Left kidney (tissue), 2 donors: Measurements from ENCODE around the gene HES4. TPM values are rescaled to one million over a fixed set of nuclear protein-coding genes. Genes with fewer than 3 reads are reported as not detected.
"Not testable (repeated sequence)": the region's sequence is repeated elsewhere in the genome, so short reads cannot be mapped to it uniquely, and the experiment has no call there.

ENCODE experiments used
- DNase-seq: peaks from one replicate; pipeline ENCODE4 v3.0.0-alpha.2; 2013
- polyA plus RNA-seq: library from polyadenylated mRNA; unstranded; fragments of 120-200 nt; gene quantifications from one replicate; pipeline ENCODE4 v1.2.1, GENCODE V29; 2013; ENCODE audit not compliant: insufficient read length

The HES4 gene
- polyA plus RNA-seq, 1 donor: 13.8 TPM

DNA sequence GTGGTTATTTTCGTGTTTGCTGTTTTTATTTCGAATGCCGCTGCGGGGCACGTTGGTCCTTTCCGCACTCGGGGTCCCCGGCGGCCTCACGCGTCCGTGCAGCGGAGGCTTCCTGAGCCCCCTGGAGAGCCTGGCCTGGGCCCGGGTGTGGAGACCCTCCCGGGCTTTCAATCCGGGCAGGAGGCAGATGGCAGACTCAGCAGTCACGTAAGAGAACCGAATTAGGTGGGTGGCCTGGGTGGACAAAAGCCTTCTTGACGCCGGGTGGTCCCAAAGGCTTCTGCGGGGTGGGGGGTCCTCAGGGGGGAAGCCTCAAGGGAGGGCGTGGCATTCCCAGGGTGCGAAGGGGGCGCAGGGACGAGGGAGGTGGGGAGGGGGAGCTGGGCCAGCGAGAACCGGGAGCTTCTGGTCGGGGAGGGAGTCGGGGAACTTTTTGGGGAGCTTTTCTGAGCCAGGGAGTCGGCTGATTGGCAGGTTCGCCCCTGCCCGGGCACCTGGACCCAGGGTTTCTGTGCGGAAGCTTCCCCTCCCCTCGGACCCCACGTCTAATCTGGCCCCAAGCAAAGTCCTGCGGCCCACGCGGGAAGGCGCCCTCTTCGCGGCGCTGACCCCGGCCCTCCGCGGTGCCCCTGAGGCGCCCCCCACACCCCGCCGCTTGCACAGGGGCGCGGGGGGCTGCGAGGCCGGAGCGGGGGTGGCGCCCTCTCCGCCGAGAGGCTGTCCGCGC lies 1.3 kb upstream of the HES4 start:
- DNase-seq: no peak

- no peak for DNase-seq
Observed at GRCh38 chr1:1000357-1001056, 610 bp upstream of the HES4 start.

GRCh38 chr1:998995-999724 lies 737 bp downstream of the HES4 start:
- DNase-seq: no peak

- DNase-seq: no peak
Observed at GRCh38 chr1:998745-998994, 1.2 kb downstream of the HES4 start.

DNA sequence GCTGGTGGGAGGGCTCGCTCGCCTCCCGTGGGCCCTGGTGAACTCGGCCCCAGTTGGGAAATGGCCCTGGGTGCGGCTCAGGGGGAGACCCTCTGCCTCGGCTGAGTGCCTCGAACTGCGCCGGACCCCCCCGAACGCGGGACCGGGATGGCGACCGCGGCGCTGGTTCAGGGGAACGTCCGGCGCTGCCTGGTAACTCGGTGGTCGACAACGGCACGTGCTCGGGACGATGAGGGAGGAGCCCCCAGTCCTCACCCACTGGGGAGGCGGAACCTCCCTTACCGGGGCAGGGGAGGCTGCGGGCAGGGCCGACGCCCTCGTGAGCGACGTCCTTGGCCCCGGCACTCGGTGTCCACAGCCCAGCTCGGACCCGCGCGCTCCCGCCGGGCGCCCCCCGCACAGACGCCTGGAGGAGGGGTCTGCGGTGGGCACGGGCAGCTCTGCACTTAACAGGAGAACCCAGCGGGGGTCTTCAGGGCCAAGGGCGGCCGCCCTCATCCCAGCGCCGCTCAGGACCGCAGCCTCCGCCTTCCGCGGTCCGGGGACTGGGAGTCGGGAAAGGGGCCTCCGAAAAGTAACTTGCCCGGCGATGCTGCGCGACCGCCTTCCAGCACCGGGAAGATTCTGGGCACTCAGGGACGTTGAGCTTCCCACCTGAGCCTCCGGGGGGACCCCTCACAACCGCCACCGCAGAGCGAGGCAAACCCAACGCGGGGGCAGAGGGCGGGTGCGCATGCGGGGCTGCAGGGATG lies 1.7 kb downstream of the HES4 start:
- DNase-seq: no peak

DNA sequence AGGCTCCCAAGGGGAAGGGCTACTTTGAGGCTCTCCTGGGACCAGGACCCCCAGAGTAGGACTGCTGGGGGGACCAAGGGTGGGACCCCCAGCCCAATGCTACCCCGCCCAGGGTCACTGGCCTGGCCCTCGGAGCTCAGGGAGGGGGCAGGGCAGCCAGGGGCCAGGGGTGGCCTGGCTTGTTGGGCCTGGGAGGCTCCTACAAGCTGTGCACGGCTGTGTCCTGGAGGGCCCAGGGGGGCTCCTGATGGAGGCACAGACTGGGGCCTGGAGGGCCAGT lies 2.2 kb downstream of the HES4 start:
- no peak for DNase-seq

- DNase-seq: no peak
Observed at GRCh38 chr1:996851-997712, 2.8 kb downstream of the HES4 start.

DNA sequence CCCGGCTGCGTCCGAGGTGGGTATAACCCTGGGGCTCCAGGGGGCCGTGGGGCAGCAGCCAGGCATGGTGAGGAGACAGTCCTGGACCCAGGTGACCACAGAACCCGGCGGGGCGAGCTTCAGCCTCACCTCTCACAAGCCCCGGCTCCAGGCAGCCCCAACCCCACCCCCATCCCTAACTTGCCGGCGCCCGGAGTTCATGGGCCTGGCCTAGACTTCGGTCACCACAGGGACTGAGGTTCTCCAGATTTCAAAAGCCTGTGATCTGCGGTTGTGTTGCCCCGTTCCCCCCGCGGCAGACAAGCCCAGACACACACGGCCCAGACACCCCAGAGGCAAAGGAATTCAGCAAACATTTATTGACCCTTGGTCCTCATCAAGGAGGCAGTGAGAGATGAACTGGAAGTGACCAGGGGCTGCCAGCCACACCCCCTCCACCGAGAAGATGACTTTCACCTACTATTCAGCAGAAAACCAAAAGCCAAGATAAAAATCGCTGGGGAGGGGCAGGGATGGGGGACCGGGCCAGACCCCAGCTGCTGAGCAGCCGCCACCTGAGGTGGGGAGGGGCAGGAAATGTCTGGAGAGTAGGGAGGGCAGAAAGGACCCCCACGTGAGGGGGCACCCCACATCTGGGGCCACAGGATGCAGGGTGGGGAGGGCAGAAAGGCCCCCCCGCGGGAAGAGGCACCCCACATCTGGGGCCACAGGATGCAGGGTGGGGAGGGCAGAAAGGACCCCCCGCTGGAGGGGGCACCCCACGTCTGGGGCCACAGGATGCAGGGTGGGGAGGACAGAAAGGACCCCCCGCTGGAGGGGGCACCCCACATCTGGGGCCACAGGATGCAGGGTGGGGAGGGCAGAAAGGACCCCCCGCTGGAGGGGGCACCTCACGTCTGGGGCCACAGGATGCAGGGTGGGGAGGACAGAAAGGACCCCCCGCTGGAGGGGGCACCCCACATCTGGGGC lies 3.9 kb downstream of the HES4 start:
- DNase-seq: no peak

DNA sequence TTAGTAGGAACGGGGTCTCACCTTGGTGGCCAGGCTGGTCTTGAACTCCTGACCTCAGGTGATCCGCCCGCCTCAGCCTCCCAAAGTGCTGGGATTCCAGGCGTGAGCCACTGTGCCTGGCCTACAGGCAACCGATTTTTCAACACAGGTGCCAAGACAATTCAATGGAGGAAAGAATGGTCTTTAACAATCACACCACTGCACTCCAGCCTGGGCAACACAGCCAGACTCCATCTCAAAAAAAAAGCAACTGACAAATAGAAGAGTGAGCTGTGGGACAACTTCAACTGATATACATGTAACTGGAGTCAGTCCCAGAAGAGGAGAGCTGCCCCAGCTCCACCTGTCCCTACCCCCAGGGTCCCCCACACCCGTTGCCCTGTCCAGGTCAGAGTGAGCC lies 5.4 kb downstream of the HES4 start:
- DNase-seq: not testable (repeated sequence)

- no peak for DNase-seq
Observed at GRCh38 chr1:993379-993995, 6.4 kb downstream of the HES4 start.

DNA sequence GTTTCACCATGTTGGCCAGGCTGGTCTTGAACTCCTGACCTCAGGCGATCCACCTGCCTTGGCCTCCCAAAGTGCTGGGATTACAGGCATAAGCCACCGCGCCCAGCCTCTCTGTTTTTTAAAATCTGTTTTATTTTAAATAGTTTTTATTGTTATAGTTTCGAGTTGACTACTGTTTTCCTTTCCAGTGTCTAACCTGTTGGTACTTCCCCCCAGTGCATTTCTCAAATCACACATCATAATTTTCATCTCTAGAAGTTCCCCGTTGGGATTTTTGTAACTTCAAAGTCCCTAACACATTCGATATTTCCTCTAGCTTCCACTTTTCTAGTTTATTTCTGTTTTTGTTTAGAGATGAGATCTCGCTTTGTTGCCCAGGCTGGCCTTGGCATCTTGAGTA lies 7.5 kb downstream of the HES4 start:
- no peak for DNase-seq

DNA sequence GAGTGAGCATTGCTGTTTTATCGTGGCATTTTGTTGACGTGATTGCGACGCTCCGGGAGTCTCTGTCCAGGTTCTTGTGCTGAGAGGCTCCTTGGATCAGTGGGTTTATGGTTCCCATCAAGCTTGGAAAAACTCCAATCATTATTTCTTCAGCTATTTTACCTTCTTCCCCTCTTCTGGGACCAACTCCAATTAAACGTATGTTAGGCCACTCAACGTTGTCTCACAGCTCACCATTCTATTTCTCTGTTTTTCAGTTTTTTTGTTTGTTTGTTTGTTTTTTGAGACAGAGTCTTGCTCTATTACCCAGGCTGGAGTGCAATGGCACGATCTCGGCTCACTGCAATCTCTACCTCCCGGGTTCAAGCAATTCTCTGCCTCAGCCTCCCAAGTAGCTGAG lies 8.0 kb downstream of the HES4 start:
- DNase-seq: no peak

DNA sequence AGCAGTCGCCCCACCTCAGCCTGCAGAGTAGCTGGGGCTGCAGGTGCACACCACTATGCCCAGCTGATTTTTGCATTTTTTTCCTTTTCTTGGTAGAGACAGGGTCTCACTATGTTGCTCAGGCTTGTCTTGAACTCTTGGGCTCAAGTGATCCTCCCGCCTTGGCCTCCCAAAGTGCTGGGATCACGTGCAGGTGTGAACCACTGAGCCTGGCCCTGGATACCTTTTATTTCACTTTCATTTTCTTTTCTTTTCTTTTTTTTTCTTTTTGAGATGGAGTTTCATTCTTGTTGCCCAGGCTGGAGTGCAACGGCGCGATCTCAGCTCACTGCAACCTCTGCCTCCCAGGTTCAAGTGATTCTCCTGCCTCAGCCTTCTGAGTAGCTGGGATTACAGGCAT lies 8.6 kb downstream of the HES4 start:
- DNase-seq: not testable (repeated sequence)

GRCh38 chr1:988061-988460 lies 11.8 kb downstream of the HES4 start:
- not testable (repeated sequence) for DNase-seq

- no peak for DNase-seq
Observed at GRCh38 chr1:985126-985525, 14.8 kb downstream of the HES4 start.

DNA sequence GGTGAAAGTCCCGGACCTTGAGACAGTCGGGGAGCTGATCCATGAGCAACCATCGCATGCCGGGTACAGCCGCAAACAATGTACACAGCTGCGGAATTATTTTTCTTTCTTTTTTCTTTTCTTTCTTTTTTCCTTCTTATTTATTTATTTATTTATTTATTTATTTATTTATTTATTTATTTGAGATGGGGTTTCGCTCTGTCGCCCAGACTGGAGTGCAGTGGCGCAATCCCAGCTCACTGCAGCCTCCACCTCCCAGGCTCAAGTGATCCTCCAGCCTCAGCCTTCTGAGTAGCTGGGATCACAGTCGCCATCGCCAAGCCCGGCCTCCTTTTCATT lies 15.5 kb downstream of the HES4 start:
- DNase-seq: no peak

GRCh38 chr1:983798-984475 lies 16.0 kb downstream of the HES4 start:
- DNase-seq: no peak

DNA sequence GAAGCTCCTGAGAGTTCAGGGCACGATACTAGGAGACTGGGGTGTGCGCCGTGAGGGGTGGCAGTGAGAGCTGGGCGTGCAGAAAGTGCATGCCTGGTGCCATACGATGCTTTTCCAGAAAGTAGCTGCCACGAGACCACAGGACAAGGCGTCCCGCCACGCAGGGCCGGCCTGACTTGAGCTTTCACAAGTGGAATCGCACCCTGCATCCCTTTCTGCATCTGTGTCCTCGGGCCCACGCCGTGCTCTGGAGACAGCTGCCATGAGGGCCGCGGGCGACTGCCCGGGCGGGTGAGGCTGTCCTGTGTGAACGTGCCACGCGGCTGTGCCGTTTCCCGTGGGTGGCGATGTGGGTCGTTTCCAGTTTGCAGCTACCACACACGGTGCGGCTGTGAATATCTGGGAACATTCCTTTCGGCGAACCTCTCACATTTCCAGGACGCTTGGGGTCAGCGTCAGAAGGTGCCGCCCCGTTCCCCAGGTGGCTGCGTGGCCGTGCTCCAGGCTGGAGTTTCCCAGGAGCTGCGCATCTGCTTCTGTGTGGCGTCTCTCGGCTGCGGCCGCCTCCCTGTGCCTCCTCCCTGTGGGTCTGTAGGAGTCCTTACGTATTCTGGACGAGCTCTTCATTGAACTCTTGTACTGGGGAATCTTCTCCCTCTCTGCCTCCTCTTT lies 17.0 kb downstream of the HES4 start:
- DNase-seq: no peak

GRCh38 chr1:981955-982558 lies 17.8 kb downstream of the HES4 start, which contains the start of gene PERM1:
TSS of gene PERM1 (minus strand) at chr1:982093. CDS start at chr1:981029, 1,064 bp downstream.
- no peak for DNase-seq
